22Rv1 (cell line): ENCODE data around the gene PAFAH1B1.
"Not testable (repeated sequence)": the region's sequence is repeated elsewhere in the genome, so short reads cannot be mapped to it uniquely, and the experiment has no call there.

Source experiments
- H3K27ac ChIP-seq: fragments of 450-650 bp; 2 replicates; pipeline ENCODE4 v1.5.1; 2017
- ZFX ChIP-seq: fragments of 450-650 bp; IDR thresholded peaks from 2 replicates; pipeline ENCODE4 v1.6.1; 2017; ENCODE audit warnings: antibody characterized with exemption, borderline replicate concordance
- TF ChIP-seq, protein P1 (sequence below): fragments of 450-650 bp; IDR thresholded peaks from 2 replicates; pipeline ENCODE4 v1.5.1; 2017; ENCODE audit warnings: mild to moderate bottlenecking

Gene PAFAH1B1

DNA sequence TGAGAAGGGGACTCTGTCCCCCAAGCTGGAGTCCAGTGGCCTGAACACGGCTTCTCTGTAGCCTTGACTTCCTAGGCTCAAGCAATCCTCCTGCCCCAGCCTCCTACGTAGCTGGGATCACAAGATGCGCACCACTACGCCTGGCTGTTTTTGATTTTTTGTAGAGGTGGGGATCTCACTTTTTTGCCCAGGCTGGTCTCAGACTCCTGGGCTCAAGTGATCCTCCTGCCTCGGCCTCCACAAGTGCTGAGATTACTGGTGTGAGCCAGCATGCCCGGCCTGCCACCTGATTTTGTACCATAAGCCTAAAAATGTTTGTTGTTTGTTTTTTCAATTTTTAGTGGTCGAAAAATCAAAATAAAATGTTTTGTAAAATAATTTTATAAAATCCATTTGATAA, 19.2 kb downstream of the PAFAH1B1 start:
- H3K27ac ChIP-seq: no peak overlapping the region
- TF ChIP-seq, protein P1, sequence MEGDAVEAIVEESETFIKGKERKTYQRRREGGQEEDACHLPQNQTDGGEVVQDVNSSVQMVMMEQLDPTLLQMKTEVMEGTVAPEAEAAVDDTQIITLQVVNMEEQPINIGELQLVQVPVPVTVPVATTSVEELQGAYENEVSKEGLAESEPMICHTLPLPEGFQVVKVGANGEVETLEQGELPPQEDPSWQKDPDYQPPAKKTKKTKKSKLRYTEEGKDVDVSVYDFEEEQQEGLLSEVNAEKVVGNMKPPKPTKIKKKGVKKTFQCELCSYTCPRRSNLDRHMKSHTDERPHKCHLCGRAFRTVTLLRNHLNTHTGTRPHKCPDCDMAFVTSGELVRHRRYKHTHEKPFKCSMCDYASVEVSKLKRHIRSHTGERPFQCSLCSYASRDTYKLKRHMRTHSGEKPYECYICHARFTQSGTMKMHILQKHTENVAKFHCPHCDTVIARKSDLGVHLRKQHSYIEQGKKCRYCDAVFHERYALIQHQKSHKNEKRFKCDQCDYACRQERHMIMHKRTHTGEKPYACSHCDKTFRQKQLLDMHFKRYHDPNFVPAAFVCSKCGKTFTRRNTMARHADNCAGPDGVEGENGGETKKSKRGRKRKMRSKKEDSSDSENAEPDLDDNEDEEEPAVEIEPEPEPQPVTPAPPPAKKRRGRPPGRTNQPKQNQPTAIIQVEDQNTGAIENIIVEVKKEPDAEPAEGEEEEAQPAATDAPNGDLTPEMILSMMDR: no peak
- no peak for TF ChIP-seq ZFX

DNA sequence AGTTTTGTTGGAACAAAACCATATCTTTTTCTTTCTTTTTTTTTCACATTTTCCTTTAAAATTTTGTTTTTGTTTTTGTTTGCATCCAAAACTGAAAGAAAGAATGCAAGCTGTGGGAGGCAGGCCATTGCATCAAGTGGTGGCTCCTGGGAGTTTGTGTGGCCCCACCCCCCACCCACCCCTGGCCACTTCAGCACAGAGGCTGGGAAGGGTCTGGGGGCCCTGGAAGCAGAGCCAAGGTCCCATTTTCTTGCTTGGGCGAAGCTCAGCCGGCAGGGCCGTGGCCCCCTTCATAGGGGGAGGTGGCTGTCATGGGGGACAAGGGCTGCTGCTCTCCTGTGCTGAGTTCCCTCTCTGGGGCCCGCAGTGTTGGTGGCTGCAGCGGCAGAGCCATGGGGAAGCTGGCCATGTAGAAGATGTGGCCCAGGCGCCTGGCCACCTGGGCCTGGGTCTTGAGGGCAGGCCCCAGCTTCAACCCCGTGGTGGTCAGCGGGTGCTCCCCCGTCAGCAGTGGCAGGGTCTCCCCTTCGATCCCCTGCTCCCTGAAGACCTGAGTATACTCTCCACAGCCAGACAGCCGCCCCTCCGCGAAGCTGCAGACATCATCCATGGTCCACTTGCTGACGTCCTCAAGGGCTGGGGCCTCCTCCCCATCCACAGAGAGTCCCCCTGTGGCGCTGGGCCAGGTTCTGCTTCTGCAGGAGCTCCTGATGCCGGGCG, 19.8 kb downstream of the PAFAH1B1 start:
- TF ChIP-seq, protein P1: no peak
- no peak for TF ChIP-seq ZFX
- H3K27ac ChIP-seq: no peak overlapping the region

DNA sequence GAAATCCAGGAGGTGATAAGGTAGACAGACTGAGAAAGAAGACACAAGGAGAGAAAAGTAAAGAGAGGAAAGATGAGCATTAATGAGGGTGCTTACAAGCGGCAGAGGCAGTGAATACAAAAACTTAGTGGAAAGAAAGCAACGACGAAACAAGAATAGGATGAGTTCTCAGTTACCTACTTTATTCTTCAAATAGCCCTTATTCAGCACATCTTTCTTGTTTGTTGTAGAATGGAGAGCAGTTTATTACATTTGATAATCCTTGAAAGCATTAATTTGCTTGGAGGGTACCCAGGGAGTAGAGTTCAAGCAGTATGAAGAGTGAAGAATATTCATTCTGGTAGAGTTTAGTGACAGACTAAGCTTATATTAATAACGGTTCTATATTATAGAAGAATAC, 22.4 kb downstream of the PAFAH1B1 start:
- no peak for TF ChIP-seq ZFX
- TF ChIP-seq, protein P1: no peak
- H3K27ac ChIP-seq: no peak overlapping the region

GRCh38 chr17:2621241-2621640, 27.8 kb downstream of the PAFAH1B1 start:
- H3K27ac ChIP-seq: no peak overlapping the region
- TF ChIP-seq ZFX: no peak
- TF ChIP-seq, protein P1: no peak

DNA sequence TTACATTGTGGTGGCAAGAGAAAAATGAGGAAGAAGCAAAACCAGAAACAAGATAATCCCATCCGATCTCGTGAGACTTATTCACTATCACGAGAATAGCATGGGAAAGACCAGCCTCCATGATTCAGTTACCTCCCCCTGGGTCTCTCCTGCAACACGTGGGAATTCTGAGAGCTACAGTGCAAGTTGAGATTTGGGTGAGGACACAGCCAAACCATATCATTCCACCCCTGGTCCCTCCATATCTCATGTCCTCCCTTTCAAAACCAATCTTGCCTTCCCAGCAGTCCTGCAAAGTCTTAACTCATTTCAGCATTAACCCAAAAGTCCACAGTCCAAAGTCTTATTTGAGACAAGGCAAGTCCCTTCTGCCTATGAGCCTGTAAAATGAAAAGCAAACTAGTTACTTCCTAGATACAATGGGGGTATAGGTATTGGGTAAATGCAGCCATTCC, 28.5 kb downstream of the PAFAH1B1 start:
- H3K27ac ChIP-seq: not testable (repeated sequence)

- not testable (repeated sequence) for H3K27ac ChIP-seq
Observed at GRCh38 chr17:2622721-2623301, 29.4 kb downstream of the PAFAH1B1 start.

- TF ChIP-seq, protein P1: no peak
- no peak for TF ChIP-seq ZFX
- no peak overlapping the region for H3K27ac ChIP-seq
Observed at GRCh38 chr17:2624292-2624731, 30.9 kb downstream of the PAFAH1B1 start.

GRCh38 chr17:2626626-2627219, 33.3 kb downstream of the PAFAH1B1 start:
- H3K27ac ChIP-seq: not testable (repeated sequence)

DNA sequence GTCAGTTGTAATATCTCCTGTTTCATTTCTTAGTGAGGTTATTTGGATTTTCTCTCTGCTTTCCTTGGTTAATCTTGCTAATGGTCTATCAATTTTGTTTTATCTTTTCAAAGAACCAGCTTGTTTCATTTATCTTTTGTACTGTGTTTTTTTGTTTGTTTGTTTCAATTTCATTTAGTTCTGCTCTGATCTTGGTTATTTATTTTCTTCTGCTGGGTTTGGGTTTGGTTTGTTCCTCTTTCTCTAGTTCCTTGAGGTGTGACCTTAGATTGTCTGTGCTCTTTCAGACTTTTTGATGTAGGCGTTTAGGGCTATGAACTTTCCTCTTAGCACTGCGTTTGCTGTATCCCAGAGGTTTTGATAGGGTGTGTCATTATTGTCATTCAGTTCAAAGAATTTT, 35.5 kb downstream of the PAFAH1B1 start:
- not testable (repeated sequence) for H3K27ac ChIP-seq
